Nephron progenitor cell (in vitro differentiated cells): ENCODE results near the gene IGLL1.
"Not testable (repeated sequence)": the region's sequence is repeated elsewhere in the genome, so short reads cannot be mapped to it uniquely, and the experiment has no call there.

Experiments used
- DNase-seq: peaks from one replicate; pipeline ENCODE4 v3.0.0; 2021
- H3K27ac Mint-ChIP-seq: 2 replicates; pipeline ENCODE4 v1.8.0; 2021; ENCODE audit warnings: mild to moderate bottlenecking, moderate library complexity, mixed read lengths
- H3K27me3 Mint-ChIP-seq: 2 replicates; pipeline ENCODE4 v1.8.0; 2021; ENCODE audit warnings: mild to moderate bottlenecking, low read depth, mixed read lengths; ENCODE audit not compliant: poor library complexity
- H3K36me3 Mint-ChIP-seq: 2 replicates; pipeline ENCODE4 v1.8.0; 2021; ENCODE audit warnings: low read depth, mixed read lengths
- H3K4me1 Mint-ChIP-seq: 2 replicates; pipeline ENCODE4 v1.8.0; 2021; ENCODE audit warnings: mixed read lengths
- H3K4me3 Mint-ChIP-seq: 2 replicates; pipeline ENCODE4 v1.8.0; 2021; ENCODE audit warnings: mild to moderate bottlenecking, moderate library complexity, mixed read lengths
- H3K9me3 Mint-ChIP-seq: 2 replicates; pipeline ENCODE4 v1.8.0; 2021; ENCODE audit warnings: mild to moderate bottlenecking, moderate library complexity, mixed read lengths
- TF ChIP-seq, protein P1 (sequence below): fragments of 200-600 bp; sonication (generic); IDR thresholded peaks from 2 replicates; pipeline ENCODE4 v1.5.0; 2021; ENCODE audit warnings: antibody characterized with exemption

Gene IGLL1

DNA sequence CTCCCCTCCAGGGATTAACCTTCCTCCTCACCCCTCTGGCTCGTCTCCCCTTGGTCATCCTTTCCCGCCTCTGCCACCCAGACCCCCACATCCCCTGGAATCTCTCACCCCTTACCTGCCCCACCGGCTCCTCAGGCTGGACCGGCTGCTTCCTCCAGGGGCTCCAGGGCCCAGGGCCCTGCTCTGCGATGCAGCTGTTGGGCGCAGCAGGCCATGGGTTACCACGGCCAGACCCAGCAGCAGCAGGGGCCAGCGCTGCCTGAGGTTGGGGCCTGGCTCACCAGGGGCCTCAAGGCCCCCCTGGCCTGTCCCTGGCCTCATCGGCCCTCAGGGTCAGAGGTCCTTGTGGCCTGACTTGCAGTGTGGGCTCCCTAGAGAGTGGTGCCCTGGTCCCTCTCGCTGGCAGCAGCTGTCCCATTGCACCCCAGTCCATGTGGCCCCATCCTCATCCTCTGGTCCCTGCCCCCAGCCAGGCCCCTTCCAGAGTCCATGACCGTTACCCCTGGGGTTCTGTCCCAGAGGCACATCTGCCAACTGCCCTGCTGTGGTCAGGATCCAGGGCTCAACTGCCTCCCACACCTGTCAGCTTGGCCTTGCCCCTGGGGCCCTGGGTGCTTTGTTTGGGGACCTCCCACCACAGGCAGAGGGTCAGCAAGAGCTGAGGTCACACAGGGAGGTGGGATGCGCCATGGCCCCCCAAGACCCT, at the start of gene IGLL1:
Gene IGLL1 (minus strand): TSS at position 421 of the 706 bp plus-strand sequence. CDS start 100 bp downstream, at position 321.
- Mint-ChIP-seq H3K27me3 (peaks cover 6% of the 10 kb centered on the region), H3K9me3 (no peaks in the 10 kb centered on the region), H3K27ac (no peak within 1 kb of the TSS), H3K4me1 (peaks cover 30% of the 10 kb centered on the region), H3K36me3 (no peaks in the 10 kb centered on the region), H3K4me3 (no peak within 1 kb of the TSS)
- TF ChIP-seq, protein P1, sequence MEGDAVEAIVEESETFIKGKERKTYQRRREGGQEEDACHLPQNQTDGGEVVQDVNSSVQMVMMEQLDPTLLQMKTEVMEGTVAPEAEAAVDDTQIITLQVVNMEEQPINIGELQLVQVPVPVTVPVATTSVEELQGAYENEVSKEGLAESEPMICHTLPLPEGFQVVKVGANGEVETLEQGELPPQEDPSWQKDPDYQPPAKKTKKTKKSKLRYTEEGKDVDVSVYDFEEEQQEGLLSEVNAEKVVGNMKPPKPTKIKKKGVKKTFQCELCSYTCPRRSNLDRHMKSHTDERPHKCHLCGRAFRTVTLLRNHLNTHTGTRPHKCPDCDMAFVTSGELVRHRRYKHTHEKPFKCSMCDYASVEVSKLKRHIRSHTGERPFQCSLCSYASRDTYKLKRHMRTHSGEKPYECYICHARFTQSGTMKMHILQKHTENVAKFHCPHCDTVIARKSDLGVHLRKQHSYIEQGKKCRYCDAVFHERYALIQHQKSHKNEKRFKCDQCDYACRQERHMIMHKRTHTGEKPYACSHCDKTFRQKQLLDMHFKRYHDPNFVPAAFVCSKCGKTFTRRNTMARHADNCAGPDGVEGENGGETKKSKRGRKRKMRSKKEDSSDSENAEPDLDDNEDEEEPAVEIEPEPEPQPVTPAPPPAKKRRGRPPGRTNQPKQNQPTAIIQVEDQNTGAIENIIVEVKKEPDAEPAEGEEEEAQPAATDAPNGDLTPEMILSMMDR, result no peak
- no peak for DNase-seq

DNA sequence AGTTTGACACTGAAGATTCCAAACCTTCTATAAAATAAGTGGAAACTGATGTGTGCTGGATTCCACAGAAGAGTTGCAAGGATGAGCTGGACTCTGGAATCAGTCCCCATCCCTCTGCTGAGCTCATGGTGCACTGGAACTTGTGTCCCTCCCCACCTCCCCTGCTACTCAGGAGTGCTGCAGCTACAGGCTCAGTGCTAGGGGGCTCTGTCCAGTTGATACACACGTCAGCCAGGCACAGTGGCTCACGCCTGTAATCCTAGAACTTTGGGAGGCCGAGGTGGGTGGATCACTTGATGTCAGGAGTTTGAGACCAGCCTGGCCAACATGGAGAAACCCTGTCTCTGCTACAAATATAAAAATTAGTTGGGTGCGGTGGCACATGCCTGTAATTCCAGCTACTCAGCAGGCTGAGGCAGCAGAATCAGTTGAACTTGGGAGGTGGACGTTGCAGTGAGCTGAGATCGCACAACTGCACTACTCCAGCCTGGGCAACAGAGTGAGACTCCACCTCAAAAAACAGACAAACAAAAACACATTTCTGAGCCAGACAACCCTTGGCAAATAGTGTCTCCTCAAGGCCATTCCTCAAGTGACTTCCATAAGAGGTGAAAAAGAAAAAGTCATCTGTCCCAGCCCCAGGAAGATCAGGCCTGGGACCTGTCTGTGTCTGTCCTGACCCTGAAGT, 48.1 kb upstream of the IGLL1 start:
- Mint-ChIP-seq H3K4me1 (peaks cover 12% of the 10 kb centered on the region), H3K27me3 (peaks cover 23% of the 10 kb centered on the region)
- not testable (repeated sequence) for H3K4me3 Mint-ChIP-seq, DNase-seq, H3K27ac Mint-ChIP-seq, H3K36me3 Mint-ChIP-seq, H3K9me3 Mint-ChIP-seq

DNA sequence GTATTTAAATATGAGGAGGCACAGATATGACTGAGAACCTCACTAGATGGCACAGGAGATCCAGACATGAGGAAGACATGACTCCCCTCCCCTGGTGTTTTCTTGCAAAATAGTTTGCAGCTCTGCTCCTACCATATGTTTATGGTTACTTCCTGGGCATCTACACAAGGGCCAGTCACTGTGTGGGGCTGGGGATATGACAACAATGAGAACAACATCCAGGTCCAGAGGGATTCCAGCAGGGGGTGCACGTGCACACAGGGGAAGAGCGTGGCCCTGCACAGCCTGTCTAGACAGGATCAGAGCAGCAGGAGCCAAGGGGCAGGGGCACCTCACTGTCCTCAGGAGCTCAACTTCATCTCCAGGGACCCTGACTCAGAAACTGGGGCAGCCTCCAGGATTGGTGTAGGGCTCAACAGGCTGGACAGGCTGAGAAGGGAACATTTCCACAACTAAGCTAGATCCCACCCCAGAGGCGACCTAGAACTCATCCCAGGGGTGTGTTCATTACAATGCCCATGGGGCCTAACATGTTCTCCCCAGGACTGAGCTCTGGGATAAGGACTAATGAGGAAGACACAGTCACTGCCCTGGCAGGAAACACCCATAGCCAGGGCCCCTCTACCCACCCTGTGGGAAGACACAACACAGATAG, 47.4 kb upstream of the IGLL1 start:
- DNase-seq, H3K36me3 Mint-ChIP-seq, H3K4me3 Mint-ChIP-seq, H3K9me3 Mint-ChIP-seq: not testable (repeated sequence)
- H3K27ac Mint-ChIP-seq, result peak overlapping the region; percentile 26
- H3K27me3 Mint-ChIP-seq, result peaks cover 21% of the 10 kb centered on the region
- peaks cover 19% of the 10 kb centered on the region for H3K4me1 Mint-ChIP-seq

DNA sequence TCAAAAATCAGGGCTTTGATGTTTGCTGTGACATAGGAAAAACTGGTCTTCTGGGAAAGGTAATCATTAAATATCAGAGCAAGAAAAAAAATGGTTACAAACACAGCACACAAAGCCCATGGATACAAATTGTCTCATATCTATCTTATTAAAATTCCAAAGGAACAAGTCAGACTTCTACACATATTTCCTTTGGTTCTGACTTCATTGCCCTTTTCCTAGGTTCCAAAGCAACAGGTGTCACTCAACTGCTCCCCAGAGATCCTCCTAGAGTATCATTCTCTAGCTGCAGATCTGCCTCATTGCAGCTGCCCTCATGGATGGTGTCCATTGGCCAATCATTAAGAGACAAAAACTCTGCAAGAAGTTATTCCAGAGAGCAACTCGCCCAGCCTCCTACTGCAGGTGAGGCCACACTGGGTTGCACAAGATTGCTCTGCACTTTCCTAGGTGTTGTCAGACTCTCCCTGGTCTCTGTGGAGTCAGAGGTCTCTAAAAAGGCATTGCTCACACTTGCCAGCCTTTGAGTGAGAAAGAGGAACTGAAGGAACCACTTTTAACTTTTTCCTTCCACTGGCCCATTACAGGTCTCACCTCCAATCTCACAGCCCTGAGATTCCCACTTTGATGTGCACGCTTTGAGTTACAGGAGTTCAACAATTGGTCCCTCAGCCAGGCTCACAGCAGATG, 46.3 kb upstream of the IGLL1 start:
- Mint-ChIP-seq H3K27ac (no peak overlapping the region), H3K36me3 (no peaks in the 10 kb centered on the region), H3K9me3 (no peaks in the 10 kb centered on the region), H3K4me3 (no peak overlapping the region), H3K27me3 (peaks cover 18% of the 10 kb centered on the region), H3K4me1 (peaks cover 30% of the 10 kb centered on the region)
- TF ChIP-seq, protein P1, result no peak
- no peak for DNase-seq

DNA sequence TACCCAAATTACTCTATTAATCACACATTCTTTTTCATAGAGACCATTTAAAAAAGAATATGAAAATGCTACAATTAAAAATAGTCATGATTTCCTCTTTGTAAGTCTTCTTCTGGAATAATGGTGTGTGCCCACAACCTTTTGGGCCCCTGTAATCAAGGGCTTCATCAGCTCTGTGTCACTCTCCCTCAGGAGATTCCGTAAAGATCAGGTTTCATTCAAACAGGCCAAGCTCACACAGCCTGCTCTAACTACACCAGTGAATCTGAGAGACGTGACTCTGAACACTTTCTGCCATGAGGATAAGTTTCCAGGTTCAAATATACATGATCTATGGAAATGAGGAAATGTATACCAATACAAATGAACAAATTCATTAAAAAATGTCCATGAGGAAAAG, 42.5 kb upstream of the IGLL1 start:
- peak overlapping the region; percentile 47 for H3K4me3 Mint-ChIP-seq
- H3K36me3 Mint-ChIP-seq, result no peaks in the 10 kb centered on the region
- H3K4me1 Mint-ChIP-seq, result peaks cover 44% of the 10 kb centered on the region
- peaks cover 14% of the 10 kb centered on the region for H3K27me3 Mint-ChIP-seq
- DNase-seq, result no peak
- no peak overlapping the region for H3K27ac Mint-ChIP-seq
- TF ChIP-seq, protein P1, result no peak
- no peaks in the 10 kb centered on the region for H3K9me3 Mint-ChIP-seq

DNA sequence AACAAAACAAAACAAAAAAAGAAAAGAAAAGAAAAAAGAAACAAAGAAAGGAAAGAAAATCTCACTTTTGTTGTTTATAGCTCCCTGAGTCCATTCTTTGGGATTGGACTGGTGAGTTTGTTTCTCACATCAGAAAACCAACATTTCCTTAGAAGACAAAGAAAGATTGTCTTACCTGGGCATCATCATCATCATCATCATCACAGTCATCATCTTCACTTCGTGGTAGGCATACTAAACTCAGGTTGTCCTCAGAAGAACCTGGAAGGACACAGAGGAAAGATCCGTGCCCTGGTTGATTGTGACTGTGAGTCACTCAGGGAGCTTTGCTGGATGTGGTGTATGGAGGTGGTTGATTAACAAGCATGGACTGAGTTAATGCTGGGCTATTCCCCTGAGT, 41.8 kb upstream of the IGLL1 start:
- peak overlapping the region; percentile 35 for H3K4me3 Mint-ChIP-seq
- peaks cover 20% of the 10 kb centered on the region for H3K27me3 Mint-ChIP-seq
- H3K9me3 Mint-ChIP-seq, H3K27ac Mint-ChIP-seq, H3K36me3 Mint-ChIP-seq, DNase-seq: not testable (repeated sequence)
- peaks cover 39% of the 10 kb centered on the region for H3K4me1 Mint-ChIP-seq
